ENCODE measurements around the gene SNX19. TPM values are rescaled to one million over a fixed set of nuclear protein-coding genes. Genes with fewer than 3 reads are reported as not detected.
"Not testable (repeated sequence)": the region's sequence is repeated elsewhere in the genome, so short reads cannot be mapped to it uniquely, and the experiment has no call there.

The SNX19 gene
- total and polyA plus RNA-seq, 2 experiments from 2014 or later: 5.2 to 30.0 TPM

- ATAC-seq (no peak), DNase-seq (ENCODE audit: low spot score) (peak; percentile 14)
- H3K36me3 Mint-ChIP-seq (ENCODE audit: low read depth): no peaks in the 10 kb centered on the region
- Histone ChIP-seq H3K79me2 (replicated peaks; ENCODE audit: insufficient read depth) (no peaks in the 10 kb centered on the region), H3K4me3 (no peak overlapping the region), H4K20me1 (replicated peaks; ENCODE audit: insufficient read depth) (no peaks in the 10 kb centered on the region), H3K4me2 (no peak overlapping the region), H3F3A (replicated peaks; ENCODE audit: low read depth) (no peaks in the 10 kb centered on the region), H2AFZ (peak overlapping the region; percentile 34), H3K27ac (ENCODE audit: low read depth) (no peak overlapping the region), H3K27me3 (ENCODE audit: insufficient read depth) (no peaks in the 10 kb centered on the region), H3K9me2 (ENCODE audit: insufficient read depth) (no peaks in the 10 kb centered on the region; the same call in 1 of the 2 replicates), H3K36me3 (ENCODE audit: insufficient read depth) (no peaks in the 10 kb centered on the region), H3K4me1 (ENCODE audit: insufficient read depth) (no peaks in the 10 kb centered on the region; the same call in 1 of the 2 replicates)
- no peak for TF ChIP-seq STAT1 (IDR thresholded peaks at IDR 0.05; ENCODE audit: unreplicated experiment)
- TF ChIP-seq ZNF331 (CRISPR knock-in tag; IDR thresholded peaks at IDR 0.05; ENCODE audit: low read depth): no peak
- no peak for TF ChIP-seq POLR2AphosphoS5 (IDR thresholded peaks at IDR 0.05; ENCODE audit: low read depth)
- no peak for TF ChIP-seq EZH2 (IDR thresholded peaks at IDR 0.05; ENCODE audit: low read depth, unreplicated experiment)
- no peak for TF ChIP-seq ZNF462 (CRISPR knock-in tag; IDR thresholded peaks at IDR 0.05)
- TF ChIP-seq REST (IDR thresholded peaks at IDR 0.05; ENCODE audit: unreplicated experiment): no peak
- no peak for TF ChIP-seq CTCF (conservative IDR thresholded peaks at IDR 0.05; ENCODE audit: low read depth in 2 of 2)
- TF ChIP-seq NANOG (IDR thresholded peaks at IDR 0.05; ENCODE audit: borderline replicate concordance): no peak
- H3K4me1 Mint-ChIP-seq: peaks cover 6% of the 10 kb centered on the region; the same call in 2 of the 3 replicates
- H3K27ac Mint-ChIP-seq: no peak overlapping the region
- H3K27me3 Mint-ChIP-seq (ENCODE audit: insufficient read depth, low read depth, poor library complexity): peaks cover 17% of the 10 kb centered on the region
- no peak overlapping the region for H3K4me3 Mint-ChIP-seq
- peaks cover 7% of the 10 kb centered on the region; the same call in 2 of the 3 replicates for H3K9me3 Mint-ChIP-seq
Measured at GRCh38 chr11:130858215-130858614, 58.1 kb downstream of the SNX19 start.

- H3K36me3 ChIP-seq (ENCODE audit: insufficient read depth); H3K27ac ChIP-seq (ENCODE audit: low read depth); ATAC-seq; H3F3A ChIP-seq (replicated peaks; ENCODE audit: low read depth); H3K36me3 Mint-ChIP-seq (ENCODE audit: low read depth); H4K20me1 ChIP-seq (replicated peaks; ENCODE audit: insufficient read depth); H3K27me3 ChIP-seq (ENCODE audit: insufficient read depth); DNase-seq (ENCODE audit: low spot score); H3K27me3 Mint-ChIP-seq (ENCODE audit: insufficient read depth, low read depth, poor library complexity); H2AFZ ChIP-seq; H3K9me3 Mint-ChIP-seq; H3K4me1 ChIP-seq (ENCODE audit: insufficient read depth); H3K4me2 ChIP-seq; H3K4me3 Mint-ChIP-seq; H3K4me3 ChIP-seq; H3K4me1 Mint-ChIP-seq; H3K27ac Mint-ChIP-seq; H3K9me2 ChIP-seq (ENCODE audit: insufficient read depth); H3K79me2 ChIP-seq (replicated peaks; ENCODE audit: insufficient read depth): not testable (repeated sequence)
Measured at GRCh38 chr11:130855707-130856106, 60.6 kb downstream of the SNX19 start.

Data from GM23338 (cell line).